Measurements from ENCODE around the gene SLC26A2.

SLC26A2 gene

GRCh38 chr5:149962601-149963300 is 2.2 kb downstream of the SLC26A2 start:
- H3K4me3 Mint-ChIP-seq: peak overlapping the region in 1 of 3 experiments; percentile 89
- H3K27me3 Mint-ChIP-seq (ENCODE audit: low read depth): no peaks in the 10 kb centered on the region
- H3K9me3 Mint-ChIP-seq: no peaks in the 10 kb centered on the region
- no peaks in the 10 kb centered on the region for H3K36me3 Mint-ChIP-seq (ENCODE audit: low read depth)
- H3K27ac Mint-ChIP-seq: no peak overlapping the region
- H3K4me1 Mint-ChIP-seq: peaks cover 31% of the 10 kb centered on the region
- TF ChIP-seq CTCF (IDR thresholded peaks at IDR 0.05; ENCODE audit: unreplicated experiment in 3 of 3): no peak

- Mint-ChIP-seq H3K27ac (no peak overlapping the region), H3K4me1 (peaks cover 31% of the 10 kb centered on the region), H3K9me3 (no peaks in the 10 kb centered on the region), H3K27me3 (ENCODE audit: low read depth) (no peaks in the 10 kb centered on the region), H3K36me3 (ENCODE audit: low read depth) (no peaks in the 10 kb centered on the region), H3K4me3 (no peak overlapping the region)
- TF ChIP-seq CTCF (IDR thresholded peaks at IDR 0.05; ENCODE audit: unreplicated experiment in 3 of 3): no peak
Observed at GRCh38 chr5:149963729-149964128, 3.2 kb downstream of the SLC26A2 start.

- Mint-ChIP-seq H3K27ac (no peak overlapping the region), H3K4me1 (peaks cover 8% of the 10 kb centered on the region), H3K27me3 (ENCODE audit: low read depth) (no peaks in the 10 kb centered on the region), H3K4me3 (no peak overlapping the region), H3K36me3 (ENCODE audit: low read depth) (no peaks in the 10 kb centered on the region), H3K9me3 (no peaks in the 10 kb centered on the region)
- TF ChIP-seq CTCF (IDR thresholded peaks at IDR 0.05; ENCODE audit: unreplicated experiment in 3 of 3): no peak
Observed at GRCh38 chr5:149966946-149967345, 6.4 kb downstream of the SLC26A2 start.

GRCh38 chr5:149969181-149969930 is 8.8 kb downstream of the SLC26A2 start:
- Mint-ChIP-seq H3K9me3 (no peaks in the 10 kb centered on the region), H3K36me3 (ENCODE audit: low read depth) (no peaks in the 10 kb centered on the region), H3K27ac (no peak overlapping the region), H3K27me3 (ENCODE audit: low read depth) (no peaks in the 10 kb centered on the region), H3K4me1 (no peaks in the 10 kb centered on the region), H3K4me3 (no peak overlapping the region)
- TF ChIP-seq CTCF (IDR thresholded peaks at IDR 0.05; ENCODE audit: unreplicated experiment in 3 of 3): no peak

GRCh38 chr5:149975409-149975808 is 14.9 kb downstream of the SLC26A2 start:
- H3K27ac Mint-ChIP-seq: no peak overlapping the region
- no peak for TF ChIP-seq CTCF (IDR thresholded peaks at IDR 0.05; ENCODE audit: unreplicated experiment in 3 of 3)

More at GRCh38 chr5:149975409-149975808, 14.9 kb downstream of the SLC26A2 start:
- Mint-ChIP-seq H3K36me3 (ENCODE audit: low read depth) (peaks cover 21% of the 10 kb centered on the region), H3K27me3 (ENCODE audit: low read depth) (no peaks in the 10 kb centered on the region), H3K9me3 (no peaks in the 10 kb centered on the region), H3K4me1 (no peaks in the 10 kb centered on the region), H3K4me3 (no peak overlapping the region)

Data from nephron (organoid).